HG02763 (cell line): Measurements from ENCODE around the gene ZDHHC14.

Experiments
- ATAC-seq: cut with Tn5 transposase; IDR thresholded peaks from one replicate; pipeline ENCODE4 v1.9.1; 2021; ENCODE audit warnings: mild to moderate bottlenecking, moderate library complexity; ENCODE audit not compliant: unreplicated experiment

ZDHHC14 gene

GRCh38 chr6:157530126-157530525 lies 149.1 kb downstream of the ZDHHC14 start:
- no peak for ATAC-seq

DNA sequence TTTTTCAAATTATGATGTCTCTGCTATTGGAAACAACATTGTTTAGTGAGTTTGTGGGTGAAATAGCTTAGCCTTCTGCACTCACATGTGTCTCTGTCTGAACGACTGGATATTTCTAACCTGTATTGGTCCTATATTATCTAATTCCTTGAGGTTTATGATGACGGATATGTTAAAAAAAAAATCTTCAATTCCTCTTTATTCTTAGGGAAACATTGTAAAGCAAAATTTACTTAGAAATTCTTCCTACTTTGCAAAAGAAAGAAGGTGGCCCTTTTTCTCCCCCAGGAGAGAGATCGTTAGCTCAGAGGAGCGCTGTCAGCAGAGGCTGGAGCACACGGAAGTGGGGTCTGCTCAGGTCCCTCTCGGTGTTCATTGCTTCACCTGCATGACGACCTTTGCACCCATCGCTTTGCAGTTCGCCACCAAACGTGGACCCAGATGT lies 149.8 kb downstream of the ZDHHC14 start:
- ATAC-seq: no peak

GRCh38 chr6:157531169-157531985 lies 150.4 kb downstream of the ZDHHC14 start:
- ATAC-seq: no peak

- ATAC-seq: no peak
Measured at GRCh38 chr6:157531986-157532365, 151.0 kb downstream of the ZDHHC14 start.

DNA sequence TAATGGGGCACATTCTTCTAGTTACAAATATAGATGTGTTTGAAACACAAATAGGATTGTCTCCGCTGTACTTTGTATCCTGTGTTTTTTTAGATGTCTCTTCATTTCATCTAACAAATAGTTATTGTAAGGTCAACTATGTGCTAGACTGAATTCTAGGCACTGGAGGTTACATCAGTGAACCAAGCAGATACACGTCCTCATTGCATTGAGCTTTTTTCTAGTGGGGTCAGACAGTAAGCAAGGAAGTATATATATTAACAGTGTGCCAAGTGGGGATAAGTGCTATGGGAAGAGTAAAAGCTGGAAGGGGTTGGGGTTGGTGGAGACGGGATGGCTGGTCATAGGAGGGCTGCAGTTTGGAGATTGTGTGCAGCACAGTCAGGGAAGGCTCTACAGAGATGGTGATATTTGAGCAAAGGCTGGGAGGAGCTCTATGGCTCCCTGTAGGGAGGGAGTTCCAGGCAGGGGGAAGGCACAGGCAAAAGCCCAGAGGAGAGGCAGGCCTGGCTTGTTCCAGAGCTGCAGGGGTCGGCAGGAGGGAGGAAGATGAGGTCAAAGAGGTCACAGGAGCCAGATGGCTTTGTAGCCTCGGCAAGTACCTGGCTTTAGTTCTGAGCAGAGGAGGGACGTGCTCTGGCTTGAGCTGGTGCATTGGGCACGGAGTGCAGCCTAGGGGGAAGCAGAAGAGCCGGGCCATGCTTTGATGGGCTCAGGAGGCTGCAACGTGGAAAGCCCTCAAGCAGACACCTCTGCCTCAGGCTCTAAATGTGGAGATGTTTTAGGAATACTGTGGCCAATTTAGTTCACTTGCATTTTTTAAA lies 152.3 kb downstream of the ZDHHC14 start:
- ATAC-seq: no peak

DNA sequence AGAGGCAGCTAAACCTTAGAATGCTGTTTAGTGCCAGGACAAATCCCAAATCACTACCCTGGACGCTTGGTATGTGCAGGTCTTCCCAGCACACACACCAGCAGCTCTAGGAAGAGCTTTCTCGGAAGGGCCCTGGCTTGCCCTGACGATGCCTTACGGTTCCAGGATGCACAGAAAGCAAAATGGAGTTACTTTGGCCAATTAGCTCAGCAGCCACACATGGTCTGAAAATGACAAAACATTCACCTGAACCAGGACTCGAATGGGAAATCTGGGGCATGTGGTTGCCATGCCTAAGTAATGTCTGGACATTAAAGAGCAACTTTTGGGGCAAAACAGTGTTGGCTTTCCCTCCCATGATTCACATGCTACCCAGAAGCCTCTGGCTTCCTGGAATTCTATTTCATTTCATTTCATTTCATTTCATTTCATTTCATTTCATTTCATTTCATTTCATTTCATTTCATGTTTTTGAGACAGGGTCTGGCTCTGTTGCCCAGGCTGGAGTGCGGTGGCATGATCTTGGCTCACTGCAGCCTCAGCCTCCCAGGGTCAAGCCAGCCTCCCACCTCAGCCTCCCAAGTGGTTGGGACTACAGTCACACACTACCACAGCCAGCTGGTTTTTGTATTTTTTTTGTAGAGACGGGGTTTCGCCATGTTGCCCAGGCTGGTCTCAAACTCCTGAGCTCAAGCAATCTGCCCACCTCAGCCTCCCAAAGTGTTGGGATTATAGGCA lies 153.3 kb downstream of the ZDHHC14 start:
- no peak for ATAC-seq

DNA sequence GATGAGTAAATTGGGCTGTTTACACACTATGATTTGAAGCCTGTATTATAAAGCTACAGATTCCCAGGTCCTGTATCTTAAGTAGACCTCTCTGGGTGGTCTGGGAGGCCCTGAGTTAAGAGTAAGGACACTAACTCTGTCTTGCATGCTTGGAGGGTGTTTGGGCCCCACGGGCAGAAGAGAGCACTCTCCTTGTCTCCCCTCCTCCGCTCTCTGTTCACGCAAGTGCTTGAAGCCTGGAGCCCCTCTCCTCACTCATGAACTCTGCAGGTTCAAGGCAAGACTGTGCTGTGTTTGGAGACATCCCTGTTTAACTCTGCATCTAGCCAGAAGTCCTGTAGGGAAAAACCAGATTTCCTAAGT lies 154.0 kb downstream of the ZDHHC14 start:
- ATAC-seq: no peak

- ATAC-seq: peak; percentile 46
Measured at GRCh38 chr6:157535340-157536222, 154.6 kb downstream of the ZDHHC14 start.

DNA sequence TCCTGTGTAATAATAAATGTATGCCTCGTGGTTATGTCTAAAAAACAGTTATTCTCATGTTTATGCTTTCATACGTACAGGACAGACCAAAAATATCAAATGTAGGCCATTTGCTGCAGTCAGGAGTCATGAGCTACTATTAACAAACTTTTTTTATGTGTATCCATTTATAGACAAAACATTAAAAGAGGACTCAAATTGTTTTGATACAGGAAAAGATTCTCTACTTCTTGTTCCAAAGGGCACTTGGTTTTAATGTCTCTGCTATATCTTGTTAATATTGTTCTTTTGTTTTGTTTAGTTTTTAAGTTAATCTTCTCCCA lies 155.2 kb downstream of the ZDHHC14 start:
- no peak for ATAC-seq

- ATAC-seq: no peak
Measured at GRCh38 chr6:157537556-157537955, 156.6 kb downstream of the ZDHHC14 start.

GRCh38 chr6:157538168-157538567 lies 157.2 kb downstream of the ZDHHC14 start:
- ATAC-seq: no peak

- no peak for ATAC-seq
Measured at GRCh38 chr6:157538698-157539097, 157.7 kb downstream of the ZDHHC14 start.

DNA sequence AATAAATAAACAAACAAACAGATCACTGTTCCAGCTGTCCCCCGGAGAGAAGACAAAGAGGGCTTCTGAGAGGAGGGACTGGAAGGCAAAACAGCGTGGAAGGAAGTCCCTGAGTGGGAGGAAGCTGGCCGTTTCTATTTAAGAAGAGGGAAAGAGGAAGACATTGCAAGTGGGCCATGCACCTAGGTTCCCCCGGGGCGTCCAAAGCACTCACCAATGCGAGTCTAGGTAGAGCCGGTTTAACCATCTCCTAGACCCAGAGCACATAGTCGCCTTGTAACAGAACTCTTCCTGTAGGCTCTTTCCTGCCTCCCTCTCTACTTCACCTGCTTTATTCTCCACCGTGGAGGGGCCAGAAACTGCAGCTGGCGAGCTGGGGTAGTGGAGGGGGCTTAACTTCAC lies 158.4 kb downstream of the ZDHHC14 start:
- no peak for ATAC-seq

DNA sequence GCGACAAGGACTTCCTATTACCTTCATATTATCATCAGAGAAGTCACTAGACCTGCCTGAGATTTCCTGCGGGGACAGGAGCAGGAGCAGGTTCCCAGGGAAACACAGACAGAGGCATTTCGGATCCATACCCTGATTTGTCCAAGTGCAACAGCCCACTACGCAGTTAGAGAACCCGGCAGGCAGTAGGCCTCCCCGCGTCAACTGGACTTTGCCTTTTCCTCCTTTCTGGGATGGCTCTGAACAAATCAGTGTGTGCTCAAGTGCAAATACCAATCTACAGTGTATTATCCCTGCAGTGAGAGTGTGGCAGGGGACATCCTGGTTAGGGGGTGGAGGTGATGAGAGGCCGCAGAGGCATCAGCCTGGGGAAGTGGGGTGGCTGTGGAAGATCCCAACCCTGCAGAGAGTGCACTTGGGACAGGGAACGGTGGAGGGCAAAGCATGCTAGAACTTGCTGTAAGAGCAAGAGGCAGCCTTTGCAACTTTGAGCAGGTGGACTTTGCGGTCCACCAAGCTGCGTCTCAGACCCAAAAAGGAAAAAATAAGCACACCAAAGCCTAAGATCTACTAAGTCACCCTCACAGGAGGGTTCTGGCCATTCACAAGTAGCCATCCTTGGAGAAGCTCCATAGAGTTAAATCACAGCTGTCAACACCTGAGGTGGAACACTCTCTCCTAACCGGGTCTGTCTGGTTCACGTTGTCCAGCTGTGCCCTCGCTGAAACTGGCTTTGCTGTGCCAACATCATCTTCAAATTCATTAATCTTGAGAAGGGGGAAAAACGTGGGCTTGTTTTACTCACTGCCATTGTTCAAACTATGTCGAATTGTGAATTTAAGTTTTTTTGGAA lies 159.1 kb downstream of the ZDHHC14 start:
- ATAC-seq: no peak

DNA sequence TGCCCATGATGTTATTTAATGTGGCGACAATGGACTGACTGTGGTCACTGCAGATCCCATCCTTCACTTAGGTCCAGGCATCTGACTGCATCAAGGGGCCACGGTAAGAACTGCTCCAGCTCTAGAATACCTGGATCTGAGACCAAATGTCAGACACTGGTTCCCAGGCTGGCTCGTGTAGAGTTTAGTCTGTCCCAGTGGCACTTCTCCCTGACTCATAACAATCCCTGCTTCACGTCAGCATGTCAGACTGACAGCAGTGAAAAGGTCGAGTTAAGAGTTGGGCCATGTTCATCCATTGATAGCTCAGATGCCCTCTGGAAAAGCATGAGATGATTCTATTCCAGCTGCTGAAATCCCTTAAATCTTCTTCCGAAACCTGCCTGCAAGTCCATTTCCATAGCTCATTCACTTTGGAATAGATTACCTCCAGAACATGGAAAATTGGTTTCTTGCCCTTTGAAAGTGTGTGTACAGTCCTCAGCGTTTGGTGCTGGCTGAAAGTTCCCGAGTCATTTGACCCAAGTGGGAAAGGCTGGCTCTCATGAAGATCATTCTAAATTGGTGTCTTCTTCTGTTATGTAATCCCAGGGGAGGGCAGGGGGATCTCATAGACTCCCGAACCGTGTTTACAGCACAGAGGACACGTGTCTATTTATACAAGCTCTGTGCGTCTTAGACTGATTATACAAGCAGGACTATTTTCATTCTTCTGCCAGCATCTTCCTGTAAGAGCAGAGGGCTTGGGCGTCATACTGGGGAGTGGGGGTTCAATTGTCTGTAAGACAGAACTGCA lies 160.8 kb downstream of the ZDHHC14 start:
- ATAC-seq: no peak

DNA sequence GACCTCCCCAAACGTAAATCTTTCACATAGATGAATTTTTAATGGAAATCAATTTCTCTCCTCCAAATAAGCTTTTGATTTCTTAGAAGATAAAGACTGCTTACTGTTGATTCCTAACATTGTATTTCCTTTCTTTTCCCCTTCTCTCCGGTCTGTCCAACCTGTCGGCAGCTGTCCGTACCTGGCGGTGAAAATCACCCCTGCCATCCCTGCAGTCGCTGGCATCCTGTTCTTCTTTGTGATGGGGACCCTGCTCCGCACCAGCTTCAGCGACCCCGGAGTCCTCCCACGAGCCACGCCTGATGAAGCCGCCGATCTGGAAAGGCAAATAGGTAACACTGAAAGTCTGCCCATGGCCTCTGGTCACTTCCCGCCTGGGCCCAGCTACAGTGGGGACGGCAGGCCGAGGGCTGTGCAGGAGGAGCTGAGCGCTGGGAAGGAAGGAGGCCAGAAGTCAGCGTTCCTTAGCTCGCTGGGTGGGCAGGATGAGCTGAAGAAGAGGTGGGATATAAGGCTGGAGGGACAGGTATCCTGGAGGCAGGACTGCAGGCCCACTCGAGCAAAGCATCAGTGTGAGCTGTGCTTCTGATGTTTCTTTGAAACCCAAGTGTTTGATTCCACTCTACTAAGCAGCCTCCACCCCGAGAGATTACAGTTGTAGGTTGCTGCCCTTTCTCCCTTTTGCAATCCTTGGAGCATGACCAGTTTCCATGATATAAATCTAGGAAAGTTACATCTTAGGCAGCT lies 161.6 kb downstream of the ZDHHC14 start:
- no peak for ATAC-seq

- ATAC-seq: no peak
Measured at GRCh38 chr6:157546321-157546720, 165.3 kb downstream of the ZDHHC14 start.

- no peak for ATAC-seq
Measured at GRCh38 chr6:157547112-157547511, 166.1 kb downstream of the ZDHHC14 start.
